Activated CD8-positive, alpha-beta memory T cell treated with anti-CD3 and anti-CD28 coated beads, Interleukin-2, amount 50 U/mL, for 1 hour (primary cell): Measurements from ENCODE around the gene KIRREL3.

ENCODE experiments used
- DNase-seq: peaks from one replicate; pipeline ENCODE4 v3.0.0-alpha.2; 2020; ENCODE audit errors: extremely low read depth

The KIRREL3 gene

DNA sequence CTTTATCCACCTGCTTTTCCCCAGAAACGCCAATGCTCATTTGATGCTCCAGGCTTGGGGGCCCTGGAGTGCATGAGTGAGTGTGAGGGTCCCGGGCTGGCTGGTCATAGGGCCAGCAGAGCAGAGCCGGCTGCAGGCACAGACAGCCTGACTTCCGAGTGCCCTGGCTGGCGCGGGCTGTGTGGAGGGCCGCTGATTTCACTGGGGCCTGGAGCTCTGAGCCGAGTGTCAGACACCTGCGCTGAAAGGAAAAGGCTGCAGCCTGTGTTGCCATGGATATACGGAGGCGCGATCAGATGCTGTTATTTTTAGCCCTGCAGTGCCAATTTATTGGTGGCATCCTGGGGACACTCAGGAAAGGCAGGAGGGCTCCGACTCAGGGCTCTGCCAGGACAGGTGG, 557.5 kb downstream of the KIRREL3 start:
- DNase-seq = no peak

GRCh38 chr11:126440792-126441514, 559.6 kb downstream of the KIRREL3 start:
- DNase-seq = peak; percentile 23

DNA sequence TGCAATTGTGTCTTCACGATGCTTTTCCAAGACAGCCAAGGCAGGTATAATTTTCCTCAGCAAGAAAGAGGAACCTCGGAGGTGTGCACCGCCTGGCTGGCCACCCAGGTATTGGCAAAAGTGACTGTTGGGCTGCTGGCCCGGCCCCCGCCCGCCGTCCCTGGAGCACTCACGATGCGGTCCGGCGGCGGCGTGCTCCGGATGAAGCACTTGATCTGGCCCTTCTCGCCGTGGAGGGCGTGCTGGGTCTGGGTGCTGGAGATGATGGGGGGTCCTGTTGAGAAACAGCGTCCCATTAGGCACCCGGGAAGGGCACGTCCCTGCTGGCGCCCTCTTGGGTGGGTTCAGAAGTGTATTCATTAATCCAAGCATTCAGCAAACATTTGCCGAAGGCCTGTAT, 560.3 kb downstream of the KIRREL3 start:
- DNase-seq = no peak

DNA sequence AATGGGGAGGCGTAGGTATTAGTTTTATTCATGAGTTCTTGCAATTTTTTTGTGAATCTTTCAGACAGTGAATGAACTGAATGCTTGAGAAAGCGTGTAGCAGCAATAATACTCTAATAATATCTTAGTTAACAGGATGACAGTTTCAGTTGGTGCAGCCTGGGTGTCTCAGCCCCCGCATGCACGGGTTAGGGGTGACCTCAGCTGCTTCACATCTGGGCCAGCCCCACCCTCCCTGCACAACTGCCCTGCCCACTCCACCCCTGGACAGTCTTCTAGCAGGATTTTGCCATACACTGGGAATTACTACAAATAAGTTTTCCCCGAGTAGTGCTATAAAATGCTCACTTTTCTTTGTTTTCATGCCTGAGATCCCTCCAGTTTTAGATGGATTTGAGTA, 561.9 kb downstream of the KIRREL3 start:
- DNase-seq = no peak

DNA sequence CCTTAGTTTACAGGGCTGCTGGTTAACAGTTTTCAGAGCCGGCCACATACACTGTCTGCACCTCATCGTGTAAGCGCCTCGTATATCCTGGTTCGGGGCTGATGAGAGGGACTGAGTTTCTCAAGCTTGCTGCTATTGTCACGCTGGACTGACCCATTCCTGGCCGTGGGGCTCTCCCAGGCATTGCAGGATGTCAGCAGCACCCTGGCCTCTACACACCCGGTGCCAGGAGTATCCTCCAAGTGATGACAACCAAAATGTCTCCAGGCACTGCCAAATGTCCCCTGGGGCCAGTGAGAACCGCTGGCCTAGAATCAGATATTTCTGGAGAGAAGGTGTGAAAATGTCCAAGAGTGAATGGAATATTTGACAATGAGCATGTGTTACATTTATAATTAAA, 562.3 kb downstream of the KIRREL3 start:
- no peak for DNase-seq

DNA sequence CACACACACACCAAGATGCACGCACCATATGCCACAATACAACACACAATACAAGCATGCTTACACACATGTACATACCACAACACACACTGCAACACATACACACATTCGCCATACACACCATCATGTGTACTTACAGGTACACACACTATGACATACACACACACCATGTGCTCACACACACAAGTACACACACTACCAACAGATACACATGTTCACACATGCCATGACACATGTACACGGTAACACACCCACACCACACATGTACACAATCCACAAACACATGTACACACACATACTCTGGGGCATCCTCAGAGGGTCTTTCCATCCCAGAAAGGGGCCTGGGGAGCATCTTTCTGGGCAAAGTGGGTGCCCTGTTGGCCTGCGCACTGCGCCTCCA, 562.8 kb downstream of the KIRREL3 start:
- DNase-seq = no peak

DNA sequence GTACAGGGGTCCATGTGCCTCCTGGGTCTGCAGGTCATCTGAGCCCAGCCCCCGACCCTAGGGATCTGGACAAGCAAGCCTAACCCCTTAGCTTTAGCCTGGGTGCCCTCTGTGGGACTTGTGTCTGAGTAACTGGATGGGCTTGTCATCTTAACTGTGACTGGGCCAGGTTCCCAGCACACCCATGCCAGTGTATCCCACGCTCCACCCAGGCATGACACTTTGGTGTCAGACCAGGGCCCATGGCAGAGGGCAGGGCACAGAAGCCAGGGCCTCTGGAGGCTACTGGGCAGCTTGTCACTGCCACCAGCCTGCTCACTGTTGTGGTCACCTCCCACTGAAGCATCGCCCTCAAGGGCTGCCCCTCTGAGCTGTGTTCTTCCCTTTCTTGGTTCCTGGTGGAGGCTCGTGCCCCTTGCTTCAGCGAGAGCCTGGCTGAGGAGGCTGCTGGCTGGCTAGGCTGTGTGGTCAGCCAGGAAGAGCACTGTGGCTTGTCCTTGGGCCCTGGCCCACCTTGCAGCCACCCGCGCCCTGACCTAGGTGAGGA, 564.3 kb downstream of the KIRREL3 start:
- no peak for DNase-seq

GRCh38 chr11:126434950-126435335, 565.6 kb downstream of the KIRREL3 start:
- no peak for DNase-seq

DNA sequence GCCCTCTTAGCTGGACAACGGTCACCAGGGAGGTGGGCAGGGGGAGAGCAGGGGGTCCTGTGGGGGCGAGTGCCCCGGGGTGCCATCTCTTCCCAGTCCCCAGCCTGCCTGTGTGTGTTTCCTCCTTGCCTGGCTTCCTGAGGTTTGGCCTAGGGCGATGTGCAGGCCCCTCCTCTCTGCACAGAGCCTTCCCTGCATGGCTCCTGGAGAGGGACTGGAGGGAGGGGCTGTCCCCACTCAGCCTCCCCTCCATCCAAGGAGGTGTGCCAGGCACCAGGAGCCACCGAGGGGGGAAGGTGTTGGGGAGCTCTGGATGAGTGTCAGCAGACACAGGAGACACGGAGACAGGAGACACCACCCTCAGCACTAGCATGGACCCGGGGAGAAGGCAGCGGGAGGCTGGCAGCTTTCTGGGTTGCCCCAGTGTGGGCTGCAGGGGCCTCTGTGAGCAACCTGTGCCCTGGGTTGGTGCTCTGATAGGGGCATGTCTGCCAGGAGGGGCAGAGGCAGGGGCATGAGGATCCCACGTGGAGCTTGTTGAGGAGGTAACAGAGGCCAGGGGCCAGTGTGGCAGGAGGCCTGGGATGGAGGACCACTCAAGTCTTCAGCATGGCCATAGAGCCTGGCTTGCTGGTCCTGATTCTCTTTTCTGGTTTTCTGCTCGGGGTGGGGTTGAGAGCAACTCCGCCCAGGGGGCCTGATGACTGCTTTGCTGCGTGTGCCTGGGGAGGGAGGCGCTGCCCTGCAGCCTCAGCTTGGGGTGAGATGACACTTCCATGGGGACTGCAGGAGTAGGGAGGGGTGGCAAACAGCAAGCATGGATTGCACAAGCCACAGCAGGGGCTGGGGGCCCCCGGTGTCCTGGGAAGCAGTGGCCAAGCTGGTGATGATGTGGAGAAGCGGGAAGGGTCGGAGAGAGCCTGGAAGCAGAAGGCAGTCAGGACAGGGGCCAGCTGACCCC, 566.3 kb downstream of the KIRREL3 start:
- no peak for DNase-seq

GRCh38 chr11:126433244-126433846, 567.2 kb downstream of the KIRREL3 start:
- no peak for DNase-seq

- no peak for DNase-seq
These were observed 568.0 kb downstream of the KIRREL3 start for GRCh38 chr11:126432525-126432924.

- DNase-seq = no peak
These were observed 568.5 kb downstream of the KIRREL3 start for GRCh38 chr11:126432065-126432461.

DNA sequence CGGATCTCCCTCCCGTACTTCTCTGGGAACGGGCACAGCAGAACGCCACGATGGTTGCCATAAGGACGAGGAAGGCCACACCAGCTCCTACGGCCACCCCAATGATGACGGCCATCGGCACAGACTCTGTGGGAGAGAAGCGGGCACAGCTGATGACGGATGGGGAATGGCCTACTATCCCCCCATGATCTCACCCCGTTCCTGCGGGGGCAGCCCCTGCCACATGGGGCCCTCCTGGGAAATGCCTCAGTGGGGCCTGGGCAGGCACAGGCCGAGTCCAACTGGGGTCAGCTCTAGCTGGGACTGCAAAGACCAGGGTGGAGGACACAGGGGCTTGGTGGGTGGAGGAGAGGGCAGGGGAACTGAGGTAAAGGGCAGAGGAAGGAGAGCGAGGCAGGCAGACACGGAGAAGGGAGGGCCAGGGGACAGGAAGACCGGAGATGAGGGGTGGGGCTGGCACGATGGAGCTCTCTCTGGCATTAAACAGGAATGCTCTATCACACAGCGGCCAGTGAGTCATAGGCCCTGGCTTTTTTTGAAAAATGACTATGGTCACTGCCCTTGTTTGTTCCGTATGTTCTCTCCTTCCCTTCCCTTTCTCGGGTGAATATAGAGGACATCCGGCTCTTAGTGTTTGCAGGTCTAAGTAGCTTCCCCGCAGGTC, 569.0 kb downstream of the KIRREL3 start:
- DNase-seq = no peak

DNA sequence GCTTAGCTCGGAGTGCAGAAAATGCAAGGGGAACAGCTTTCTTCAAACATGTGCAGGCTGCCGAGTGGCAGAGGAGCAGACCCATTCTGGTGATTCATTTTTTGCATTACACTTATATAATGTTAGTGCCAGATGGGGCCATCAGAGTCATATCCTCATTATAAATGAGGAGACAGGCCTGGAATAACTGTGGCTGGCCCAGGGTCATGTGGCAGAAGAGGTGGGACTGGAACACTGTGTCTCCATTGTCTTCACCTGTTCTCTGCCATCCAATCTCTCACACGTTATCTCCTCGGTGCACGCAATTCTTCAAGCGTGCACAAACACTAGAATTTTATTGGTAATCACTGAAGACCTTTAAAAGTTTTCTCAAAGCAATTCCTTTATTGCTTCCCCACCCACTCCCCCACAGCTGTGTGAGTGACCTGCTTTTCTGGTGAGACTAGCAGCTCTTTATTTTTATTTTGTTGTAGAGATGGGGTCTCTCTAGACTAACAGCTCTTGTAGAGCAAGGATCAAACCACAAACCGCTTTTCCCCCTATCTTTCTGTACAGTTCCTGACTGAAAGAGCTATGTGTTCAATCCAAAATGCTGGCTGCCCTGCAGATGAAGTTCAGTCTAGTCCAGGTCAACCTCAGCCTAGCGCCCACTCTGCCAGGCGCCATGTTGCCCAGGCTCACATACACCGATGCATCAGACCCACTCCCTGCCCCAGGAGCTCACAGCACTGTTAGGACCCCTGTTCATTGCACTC, 569.8 kb downstream of the KIRREL3 start:
- no peak for DNase-seq

DNA sequence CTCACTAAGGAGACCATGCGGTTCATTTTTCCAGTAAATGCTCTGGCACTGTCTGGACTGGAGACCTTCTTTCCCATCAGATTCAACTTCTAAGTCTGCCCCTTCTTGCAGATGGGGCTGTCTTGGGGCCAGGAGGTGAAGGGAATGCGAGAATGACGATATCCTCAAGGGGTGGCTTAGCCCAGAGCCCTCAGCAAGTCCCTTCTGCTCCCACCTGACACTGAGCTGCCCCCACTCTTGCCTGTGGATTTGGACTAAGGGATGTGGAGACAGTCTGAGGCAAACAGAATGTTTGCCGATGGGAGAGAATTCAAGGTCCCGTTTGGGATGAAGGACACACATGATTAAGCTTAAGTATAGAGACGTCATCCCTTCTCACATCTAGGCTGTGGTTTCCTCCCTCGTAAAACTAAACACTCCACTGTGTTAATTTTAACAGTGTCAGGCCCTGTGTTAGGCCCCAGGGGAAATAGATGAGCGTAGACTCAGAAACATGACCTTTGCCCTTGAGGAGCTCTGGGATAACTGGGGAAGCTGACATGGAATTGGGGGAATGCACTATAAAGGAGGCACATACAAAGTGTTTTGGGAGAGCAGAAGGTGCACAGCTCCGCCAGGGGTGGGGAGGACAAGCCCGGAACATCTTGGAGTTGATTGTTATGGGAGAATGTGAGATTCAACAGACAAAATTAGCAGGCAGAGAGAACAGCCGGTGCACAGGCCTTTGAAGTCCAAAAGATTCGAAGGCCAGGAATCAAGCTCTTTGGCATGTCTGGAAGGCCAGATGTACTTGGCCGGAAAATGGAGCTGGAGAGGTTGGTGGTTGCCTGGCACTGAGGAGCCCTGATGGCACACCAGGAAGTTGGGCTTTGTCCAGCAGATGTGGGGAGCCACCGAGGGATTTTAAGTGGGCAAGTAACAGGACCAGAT, 573.5 kb downstream of the KIRREL3 start:
- no peak for DNase-seq

- DNase-seq = no peak
These were observed 574.5 kb downstream of the KIRREL3 start for GRCh38 chr11:126426106-126426505.

DNA sequence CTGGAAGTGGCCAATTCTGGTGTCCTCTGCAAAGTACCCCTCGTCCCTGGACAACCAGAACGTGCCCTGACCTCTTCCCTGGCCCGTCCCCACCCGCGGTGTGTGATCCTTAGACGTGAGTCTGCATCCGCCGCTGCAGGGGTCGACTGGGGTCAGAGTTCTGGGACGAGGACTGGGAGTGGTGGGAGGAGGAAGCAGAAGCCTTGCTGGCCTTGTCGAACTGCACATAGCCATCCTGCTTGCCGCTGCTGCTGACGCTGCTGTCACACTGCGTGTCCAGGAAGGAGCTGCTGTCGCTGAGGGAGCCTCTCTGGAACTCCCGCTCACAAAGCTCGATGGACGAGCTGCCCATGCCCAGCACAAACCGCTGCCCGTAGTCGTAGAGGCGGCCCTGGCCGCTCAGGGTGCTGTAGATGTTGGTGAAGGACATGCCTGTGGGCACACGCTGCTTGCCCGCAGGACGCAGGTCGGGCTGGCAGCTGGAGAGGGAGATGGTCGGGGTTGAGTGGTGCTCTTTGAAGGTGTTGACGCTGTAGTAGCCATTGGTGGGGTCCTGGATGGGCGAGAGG, 576.0 kb downstream of the KIRREL3 start:
- no peak for DNase-seq

DNA sequence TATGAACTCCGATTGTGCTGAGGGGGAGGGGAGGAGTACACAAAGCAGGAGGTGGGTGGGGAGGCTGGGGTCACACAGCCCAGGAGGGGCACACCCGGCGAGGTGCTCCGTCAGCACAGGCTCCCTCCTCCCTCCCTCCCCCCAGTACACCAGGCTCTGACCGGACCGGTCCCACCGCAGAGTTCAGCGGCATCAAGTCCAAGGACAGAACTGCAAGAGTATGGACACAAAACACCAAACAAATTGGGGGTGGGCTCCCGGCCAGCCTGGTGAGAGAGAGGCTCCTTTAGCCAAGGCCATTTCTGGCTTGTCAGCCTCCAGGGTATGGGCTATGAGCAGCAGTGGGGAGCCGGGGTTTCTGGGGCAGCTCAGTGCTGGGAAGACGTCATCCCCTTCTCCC, 576.8 kb downstream of the KIRREL3 start:
- no peak for DNase-seq

DNA sequence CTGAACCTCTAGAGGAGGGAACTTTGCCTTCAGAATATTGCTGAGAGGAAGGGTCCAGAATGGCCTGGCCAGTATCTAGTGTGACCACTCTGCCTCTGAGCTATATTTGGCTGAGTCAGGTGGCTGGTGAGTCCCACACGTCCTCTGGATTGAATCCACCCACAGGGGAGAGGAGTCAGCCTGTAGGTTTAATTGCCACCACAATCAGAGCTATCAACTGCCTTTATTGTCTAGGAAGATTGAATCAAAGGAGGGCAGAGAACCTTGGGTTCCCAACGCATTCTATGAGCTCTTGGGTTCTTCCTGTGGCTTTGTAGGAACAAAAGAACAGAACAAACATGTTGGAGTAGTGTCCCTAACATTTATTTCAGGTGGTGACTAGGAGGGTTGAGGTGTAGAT, 577.4 kb downstream of the KIRREL3 start:
- no peak for DNase-seq

DNA sequence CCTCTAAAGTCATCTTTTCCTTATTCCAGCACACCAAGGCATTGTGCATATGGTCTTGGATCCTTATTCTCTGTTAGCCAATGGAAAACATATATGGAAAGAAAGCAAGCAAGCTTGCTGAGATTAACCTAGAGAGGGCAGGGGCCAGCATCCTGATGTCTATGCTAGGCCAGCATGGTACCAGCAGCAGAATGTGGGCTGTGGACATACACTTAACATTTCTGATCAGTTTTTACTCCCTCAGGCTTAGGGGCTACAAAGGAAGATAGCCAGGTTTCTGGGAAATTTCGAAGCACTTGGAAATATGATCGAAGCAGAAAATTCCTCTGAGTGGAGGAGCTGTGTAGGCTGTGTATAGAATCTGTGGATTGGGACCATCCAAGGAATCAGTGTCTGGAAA, 578.1 kb downstream of the KIRREL3 start:
- no peak for DNase-seq
